ENCODE measurements around the gene PRRT1.

GRCh38 chr6:32149092-32149755, 2.5 kb downstream of the PRRT1 start:
- no peak for TF ChIP-seq REST (IDR thresholded peaks at IDR 0.05; ENCODE audit: insufficient read depth in 1 of 2, low read depth in 2 of 2, low read length in 2 of 2)
- no peak for TF ChIP-seq POLR2AphosphoS5 (IDR thresholded peaks at IDR 0.05; ENCODE audit: low read depth, low read length)
- no peak for TF ChIP-seq TAF1 (IDR thresholded peaks at IDR 0.05; ENCODE audit: borderline replicate concordance, insufficient read depth, low read length)
- TF ChIP-seq SIN3A (IDR thresholded peaks at IDR 0.05; ENCODE audit: borderline replicate concordance, insufficient read depth, low read length): no peak
